Right lobe of liver (tissue), 4 donors: ENCODE data around the gene EZR.

ENCODE experiments used
- POLR2A ChIP-seq: fragments of 450-650 bp; IDR thresholded peaks from one replicate; pipeline ENCODE4 v1.6.1; 2017; ENCODE audit warnings: antibody characterized with exemption, mild to moderate bottlenecking
- TF ChIP-seq, protein P1 (sequence below), 4 donors: fragments of 200-600 bp in 3 of 4; fragments of 450-650 bp in 1 of 4; IDR thresholded peaks; one replicate each; pipeline versions ENCODE4 v1.5.1 to v1.8.0; 2016 to 2022; ENCODE audit warnings: antibody characterized with exemption in 4 of 4, mild to moderate bottlenecking in 2 of 4
- donor health status: DM: no; HTN: no; CAD: no.
- donor health status: DM: no; HTN: no; CAD: no.
- donor health status: DM: no; HTN: yes; CAD: no.

DNA sequence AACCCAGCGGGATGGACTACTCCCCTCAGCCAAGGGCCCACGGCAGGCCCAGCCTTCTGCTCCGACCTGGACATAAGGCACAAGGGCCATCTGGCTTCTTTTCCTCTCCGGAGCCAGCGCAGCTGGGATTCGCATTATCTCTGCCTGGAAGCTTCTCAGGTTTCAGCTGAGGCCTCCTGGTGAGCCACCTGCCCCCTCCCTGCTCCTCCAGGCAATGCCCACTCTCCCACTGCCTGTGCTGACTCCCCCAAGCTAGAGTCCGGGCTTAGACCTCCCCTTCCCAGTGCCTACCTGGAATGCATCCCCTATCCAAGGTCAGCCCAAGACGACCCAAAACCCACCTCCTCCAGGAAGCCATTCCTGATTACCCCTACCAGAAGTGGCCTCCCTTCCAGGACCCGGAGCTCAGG is 60.7 kb downstream of the EZR start:
- TF ChIP-seq, protein P1, sequence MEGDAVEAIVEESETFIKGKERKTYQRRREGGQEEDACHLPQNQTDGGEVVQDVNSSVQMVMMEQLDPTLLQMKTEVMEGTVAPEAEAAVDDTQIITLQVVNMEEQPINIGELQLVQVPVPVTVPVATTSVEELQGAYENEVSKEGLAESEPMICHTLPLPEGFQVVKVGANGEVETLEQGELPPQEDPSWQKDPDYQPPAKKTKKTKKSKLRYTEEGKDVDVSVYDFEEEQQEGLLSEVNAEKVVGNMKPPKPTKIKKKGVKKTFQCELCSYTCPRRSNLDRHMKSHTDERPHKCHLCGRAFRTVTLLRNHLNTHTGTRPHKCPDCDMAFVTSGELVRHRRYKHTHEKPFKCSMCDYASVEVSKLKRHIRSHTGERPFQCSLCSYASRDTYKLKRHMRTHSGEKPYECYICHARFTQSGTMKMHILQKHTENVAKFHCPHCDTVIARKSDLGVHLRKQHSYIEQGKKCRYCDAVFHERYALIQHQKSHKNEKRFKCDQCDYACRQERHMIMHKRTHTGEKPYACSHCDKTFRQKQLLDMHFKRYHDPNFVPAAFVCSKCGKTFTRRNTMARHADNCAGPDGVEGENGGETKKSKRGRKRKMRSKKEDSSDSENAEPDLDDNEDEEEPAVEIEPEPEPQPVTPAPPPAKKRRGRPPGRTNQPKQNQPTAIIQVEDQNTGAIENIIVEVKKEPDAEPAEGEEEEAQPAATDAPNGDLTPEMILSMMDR (IDR thresholded peaks at IDR 0.05): no peak
- no peak for TF ChIP-seq POLR2A
